GM23248 (cell line): Measurements from ENCODE around the gene ACIN1.

Experiments
- EZH2 ChIP-seq: fragments of 200-600 bp; sonication (generic); IDR thresholded peaks from 2 replicates; pipeline ENCODE4 v1.6.1; 2018; ENCODE audit warnings: antibody characterized with exemption, mild to moderate bottlenecking; ENCODE audit not compliant: insufficient read depth, poor library complexity, severe bottlenecking
- EZH2phosphoT487 ChIP-seq: fragments of 200-600 bp; sonication (generic); IDR thresholded peaks from 2 replicates; pipeline ENCODE4 v1.6.1; 2018; ENCODE audit warnings: antibody characterized with exemption, moderate library complexity, mild to moderate bottlenecking, low read depth; ENCODE audit not compliant: insufficient read depth

DNA sequence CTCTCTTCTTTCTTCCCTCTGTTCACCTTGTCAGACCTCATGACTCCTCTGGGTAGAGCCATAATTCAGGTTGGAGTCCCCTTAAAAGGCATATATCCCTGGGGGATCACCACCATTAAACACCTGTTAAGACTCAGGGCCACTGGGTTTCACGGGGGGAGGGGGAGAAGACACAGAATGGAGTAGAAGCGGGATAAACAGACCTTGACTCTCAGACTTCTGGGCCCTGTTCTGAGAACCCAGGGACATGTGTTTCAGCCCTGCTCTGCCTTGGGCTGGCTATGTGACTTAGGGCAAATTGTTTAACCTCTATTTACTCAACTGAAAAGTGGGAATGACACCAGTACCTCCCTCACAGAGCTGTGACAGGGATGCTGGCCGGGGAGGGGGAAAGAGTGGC is 42.3 kb downstream of the ACIN1 start:
- TF ChIP-seq EZH2phosphoT487 = no peak
- TF ChIP-seq EZH2 = no peak
